NCI-H2107 treated with DMSO at 0.1 percent for 48 hours (cell line): ENCODE measurements around the gene NXN.
"Not testable (repeated sequence)": the region's sequence is repeated elsewhere in the genome, so short reads cannot be mapped to it uniquely, and the experiment has no call there.

Experiments used
- DNase-seq: peaks from one replicate; lab custom pipeline; 2025; ENCODE audit not compliant: unreplicated experiment; lab: John Stamatoyannopoulos, UW

Gene NXN

DNA sequence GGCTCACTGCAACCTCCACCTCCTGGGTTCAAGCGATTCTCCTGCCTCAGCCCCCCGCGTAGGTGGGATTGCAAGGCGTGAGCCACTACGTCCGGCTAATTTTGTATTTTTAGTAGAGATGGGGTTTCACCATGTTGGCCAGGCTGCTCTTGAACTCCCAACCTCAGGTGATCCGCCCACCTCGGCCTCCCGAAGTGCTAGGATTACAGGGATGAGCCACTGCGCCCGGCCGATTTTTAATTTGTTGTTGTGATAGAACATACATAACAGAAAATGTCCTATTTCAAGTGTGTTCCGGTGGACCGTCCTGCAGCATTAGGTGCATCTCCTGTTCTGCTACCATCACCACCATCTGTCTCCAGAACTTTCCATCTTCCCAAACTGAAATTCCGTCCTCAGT is 55.3 kb downstream of the NXN start:
- DNase-seq = not testable (repeated sequence)

- DNase-seq = no peak
Observed at GRCh38 chr17:923633-924032, 55.9 kb downstream of the NXN start.

- DNase-seq = no peak
Observed at GRCh38 chr17:921161-921560, 58.4 kb downstream of the NXN start.

- DNase-seq = no peak
Observed at GRCh38 chr17:920190-920589, 59.4 kb downstream of the NXN start.

GRCh38 chr17:917941-918740 is 61.4 kb downstream of the NXN start:
- DNase-seq = no peak

DNA sequence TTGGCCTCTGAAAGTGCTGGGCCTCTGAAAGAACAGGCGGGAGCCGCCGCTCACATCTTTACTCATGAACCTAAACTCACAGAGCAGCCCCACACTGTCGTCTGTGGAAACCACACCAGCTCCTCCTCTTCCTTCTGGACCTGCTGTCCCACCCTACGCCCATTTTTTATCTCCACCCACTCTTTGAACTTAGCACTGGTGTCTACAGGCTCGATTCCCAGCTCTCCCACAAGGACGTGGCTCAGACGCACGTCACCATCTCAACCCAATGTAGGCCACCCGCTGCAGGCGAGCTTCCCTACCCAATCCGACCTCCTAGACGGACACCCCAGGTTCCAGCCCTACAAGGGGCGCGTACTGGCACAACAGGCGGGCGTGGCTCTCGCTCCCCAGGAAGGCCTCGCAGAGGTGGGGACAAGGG is 62.2 kb downstream of the NXN start:
- DNase-seq = no peak

DNA sequence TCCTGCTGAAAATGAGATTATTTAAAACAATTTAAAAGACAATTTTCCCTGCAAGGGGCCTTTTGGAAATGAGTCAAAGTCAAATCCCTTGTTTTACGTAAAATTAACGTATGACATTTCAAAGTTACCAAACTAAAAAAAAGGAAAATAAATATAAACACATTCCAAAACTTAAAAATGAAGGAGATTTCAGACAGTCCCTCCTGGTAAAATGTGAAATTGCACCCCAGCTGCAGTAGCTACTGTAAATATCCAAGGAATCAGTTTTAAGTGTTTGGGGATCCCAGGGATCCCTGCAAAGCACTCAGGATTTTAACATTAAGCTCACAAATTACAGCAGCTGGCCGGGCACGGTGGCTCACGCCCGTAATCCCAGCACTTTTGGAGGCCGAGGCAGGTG is 63.3 kb downstream of the NXN start:
- no peak for DNase-seq

DNA sequence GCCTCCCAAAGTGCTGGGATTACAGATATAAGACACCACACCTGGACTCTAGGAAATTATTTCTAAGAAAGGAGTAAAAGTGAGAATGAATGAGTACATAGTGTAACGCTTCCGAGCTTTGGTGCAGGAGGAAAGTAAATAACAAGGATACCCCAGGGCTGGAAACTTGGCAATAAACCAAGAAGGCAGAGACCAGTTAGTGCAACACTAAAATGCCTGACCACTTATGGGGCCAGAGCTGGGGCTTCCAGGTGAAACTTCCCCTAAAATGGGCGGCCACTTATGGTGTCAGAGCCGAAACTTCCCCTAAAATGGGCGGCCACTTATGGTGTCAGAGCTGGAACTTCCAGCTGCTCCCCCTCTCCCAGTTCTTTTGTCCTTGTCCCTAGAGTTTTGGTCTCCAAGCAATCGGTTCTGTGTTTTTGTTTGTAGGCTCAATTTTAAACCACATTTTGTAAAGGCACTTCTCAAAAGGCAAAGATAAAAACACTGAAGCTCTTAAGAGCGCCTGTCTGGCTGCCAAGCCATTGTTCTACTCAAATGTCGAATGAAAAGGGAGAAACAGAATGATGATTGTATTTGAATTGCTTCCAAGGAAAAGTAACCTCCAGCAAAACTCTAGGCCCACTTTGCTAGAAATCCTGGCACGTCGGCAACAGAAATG is 63.9 kb downstream of the NXN start:
- peak; percentile 98 for DNase-seq

GRCh38 chr17:914561-914960 is 65.0 kb downstream of the NXN start:
- DNase-seq = no peak

DNA sequence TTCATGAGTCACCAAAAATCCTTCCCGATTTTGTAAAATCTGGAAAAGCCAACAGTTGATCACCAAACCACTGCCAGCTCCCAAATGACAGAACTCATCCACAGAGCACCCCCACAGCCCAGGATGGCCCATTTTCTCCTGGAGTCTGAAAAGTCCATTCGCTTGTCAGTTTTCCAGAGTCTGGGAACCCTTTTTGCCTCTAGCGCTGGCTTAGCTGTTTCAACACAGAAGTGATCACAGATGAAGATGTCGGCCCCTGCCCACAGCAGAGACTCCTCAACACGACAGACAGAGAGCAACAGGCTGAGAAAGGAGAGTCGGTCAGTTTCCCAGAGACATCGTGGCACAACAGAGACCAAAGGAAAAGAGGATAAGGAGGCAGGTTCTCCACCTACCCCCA is 66.4 kb downstream of the NXN start:
- no peak for DNase-seq

- no peak for DNase-seq
Observed at GRCh38 chr17:909642-910323, 69.8 kb downstream of the NXN start.

GRCh38 chr17:907725-908124 is 71.9 kb downstream of the NXN start:
- DNase-seq = no peak

GRCh38 chr17:905708-906107 is 73.9 kb downstream of the NXN start:
- DNase-seq = not testable (repeated sequence)

DNA sequence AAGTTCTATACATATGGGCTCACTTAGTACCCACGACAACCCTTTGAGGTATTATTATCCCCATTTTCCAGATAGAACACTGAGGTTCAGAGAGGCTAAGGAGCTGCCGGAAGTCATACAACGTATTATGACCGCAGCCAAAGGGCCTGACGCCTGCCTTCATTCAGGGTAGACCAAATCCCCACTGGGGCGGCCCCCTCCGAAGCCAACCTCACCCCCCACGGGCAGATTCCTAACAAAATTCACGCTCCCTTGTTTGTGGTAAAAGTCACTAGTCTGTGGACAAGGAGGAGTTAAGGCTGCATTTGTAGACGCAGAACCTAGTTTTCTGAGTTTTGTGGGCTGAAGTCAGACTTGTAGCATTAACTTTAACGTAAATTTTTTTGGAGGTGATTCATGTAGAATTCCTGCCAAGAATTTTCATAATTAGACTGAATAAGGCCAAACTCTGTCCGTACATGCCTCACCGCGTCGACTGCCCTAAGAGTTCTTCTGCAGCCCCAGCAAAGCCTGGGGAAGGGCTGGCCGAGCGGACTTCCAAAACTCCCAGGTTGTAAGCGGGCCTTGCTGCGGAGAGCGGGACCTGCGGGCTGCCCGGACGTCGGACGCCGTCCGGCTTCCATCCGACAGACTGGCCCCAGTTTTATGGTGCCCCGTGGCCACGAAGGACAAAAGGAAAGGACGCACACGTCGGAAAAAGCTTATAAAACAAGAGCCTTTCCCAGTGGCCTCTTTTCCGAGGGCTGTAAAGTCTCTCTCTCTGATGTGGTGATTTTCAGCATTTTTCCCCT is 75.7 kb downstream of the NXN start:
- no peak for DNase-seq

GRCh38 chr17:902463-902862 is 77.1 kb downstream of the NXN start:
- DNase-seq = no peak

DNA sequence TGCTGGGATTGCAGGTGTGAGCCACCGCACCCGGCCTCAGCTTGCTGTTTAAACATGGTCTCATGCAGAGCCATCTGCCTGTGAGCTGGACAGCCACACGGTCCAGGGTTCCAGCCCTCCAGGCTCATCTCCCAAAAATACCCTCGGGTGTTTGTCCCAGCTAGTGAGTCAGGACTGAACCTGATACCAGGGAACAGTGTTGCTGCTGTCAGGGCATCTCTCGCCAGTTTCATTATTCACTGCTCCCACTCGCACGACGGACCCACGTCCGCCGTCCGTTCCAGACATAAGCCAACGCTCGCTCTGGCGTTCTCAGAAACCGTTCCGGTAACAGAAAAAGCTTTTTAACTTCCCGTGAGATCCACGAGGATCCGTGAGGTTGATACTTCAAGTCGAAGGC is 77.6 kb downstream of the NXN start:
- DNase-seq = no peak

- no peak for DNase-seq
Observed at GRCh38 chr17:901191-901950, 78.2 kb downstream of the NXN start.

- DNase-seq = no peak
Observed at GRCh38 chr17:900336-900934, 79.1 kb downstream of the NXN start.

- no peak for DNase-seq
Observed at GRCh38 chr17:897970-898619, 81.5 kb downstream of the NXN start.
